Immature natural killer cell (primary cell): ENCODE measurements around the gene SNX25. TPM values are rescaled to one million over a fixed set of nuclear protein-coding genes. Genes with fewer than 3 reads are reported as not detected.

Experiments
- DNase-seq, 3 donors: peaks; one replicate each; pipeline ENCODE4 v3.0.0; 2022; ENCODE audit warnings: mixed read lengths in 1 of 3
- H3K27ac Mint-ChIP-seq, 6 donors: one replicate each; pipeline ENCODE4 v1.8.0; 2020; ENCODE audit warnings: mixed read lengths in 6 of 6, mild to moderate bottlenecking in 5 of 6, inconsistent platforms in 4 of 6, moderate library complexity in 3 of 6
- H3K27me3 Mint-ChIP-seq, 3 donors: one replicate each; pipeline ENCODE4 v1.8.0; 2020 to 2021; ENCODE audit warnings: low read depth in 3 of 3, mild to moderate bottlenecking in 3 of 3, mixed read lengths in 3 of 3, moderate library complexity in 3 of 3, inconsistent platforms in 1 of 3
- H3K36me3 Mint-ChIP-seq, 3 donors: one replicate each; pipeline ENCODE4 v1.8.0; 2020; ENCODE audit warnings: mixed read lengths in 3 of 3, inconsistent platforms in 2 of 3, mild to moderate bottlenecking in 2 of 3
- H3K4me1 Mint-ChIP-seq, 2 donors: one replicate each; pipeline ENCODE4 v1.8.0; 2020; ENCODE audit warnings: inconsistent platforms in 2 of 2, mild to moderate bottlenecking in 2 of 2, mixed read lengths in 2 of 2, moderate library complexity in 1 of 2
- H3K4me3 Mint-ChIP-seq, 5 donors: one replicate each; pipeline ENCODE4 v1.8.0; 2020; ENCODE audit warnings: mild to moderate bottlenecking in 5 of 5, mixed read lengths in 5 of 5, inconsistent platforms in 3 of 5, moderate library complexity in 3 of 5
- H3K9me3 Mint-ChIP-seq, 6 donors: one replicate each; pipeline ENCODE4 v1.8.0; 2020; ENCODE audit warnings: mild to moderate bottlenecking in 6 of 6, mixed read lengths in 6 of 6, inconsistent platforms in 4 of 6, moderate library complexity in 3 of 6
- polyA plus RNA-seq, 3 donors: library from polyadenylated mRNA; unstranded; fragments of 300-500 nt; fragmentation: Illumina TruSeq; gene quantifications; one replicate each; pipeline ENCODE4 v1.2.3, GENCODE V29; 2021

Gene SNX25
- polyA plus RNA-seq, 3 donors from 2014 or later, result 1.9 to 5.2 (median 3.3) TPM

- Mint-ChIP-seq H3K4me3 (peak overlapping the region; percentile 87 to 91 (median 89)), H3K27me3 (peaks cover 1 to 12% (median 5%) of the 10 kb centered on the region in 3 donors)
These were observed 2.2 kb downstream of the SNX25 start for GRCh38 chr4:185211641-185212040.

GRCh38 chr4:185212581-185212980 is 3.2 kb downstream of the SNX25 start:
- Mint-ChIP-seq H3K36me3 (no peaks in the 10 kb centered on the region), H3K4me3 (peak overlapping the region in 1 of 5 donors; percentile 21), H3K4me1 (peaks cover 36 to 38% of the 10 kb centered on the region in 2 donors), H3K9me3 (no peaks in the 10 kb centered on the region), H3K27me3 (peaks cover 1 to 13% (median 5%) of the 10 kb centered on the region in 3 donors), H3K27ac (peak overlapping the region in 1 of 6 donors; percentile 12)
- no peak for DNase-seq

More at GRCh38 chr4:185211641-185212040, 2.2 kb downstream of the SNX25 start:
- Mint-ChIP-seq H3K36me3 (no peaks in the 10 kb centered on the region), H3K9me3 (no peaks in the 10 kb centered on the region), H3K27ac (no peak overlapping the region), H3K4me1 (peaks cover 36 to 38% of the 10 kb centered on the region in 2 donors)
- DNase-seq, result no peak

- Mint-ChIP-seq H3K36me3 (no peaks in the 10 kb centered on the region), H3K27ac (no peak overlapping the region)
These were observed 4.5 kb downstream of the SNX25 start for GRCh38 chr4:185213877-185214276.

GRCh38 chr4:185215261-185215660 is 5.9 kb downstream of the SNX25 start:
- Mint-ChIP-seq H3K4me1 (peaks cover 30% of the 10 kb centered on the region in 2 donors), H3K4me3 (no peak overlapping the region), H3K27ac (no peak overlapping the region), H3K36me3 (no peaks in the 10 kb centered on the region), H3K9me3 (no peaks in the 10 kb centered on the region), H3K27me3 (peaks cover 0 to 10% (median 5%) of the 10 kb centered on the region in 3 donors)
- DNase-seq, result no peak

More at GRCh38 chr4:185213877-185214276, 4.5 kb downstream of the SNX25 start:
- no peak for DNase-seq
- Mint-ChIP-seq H3K4me1 (peaks cover 33% of the 10 kb centered on the region in 2 donors), H3K27me3 (peaks cover under 1 to 11% (median 5%) of the 10 kb centered on the region in 3 donors), H3K4me3 (no peak overlapping the region), H3K9me3 (no peaks in the 10 kb centered on the region)

GRCh38 chr4:185217408-185217975 is 8.1 kb downstream of the SNX25 start:
- no peak overlapping the region for H3K4me3 Mint-ChIP-seq
- no peaks in the 10 kb centered on the region for H3K9me3 Mint-ChIP-seq
- H3K36me3 Mint-ChIP-seq, result peaks cover 0 to 5% (median 0%) of the 10 kb centered on the region in 3 donors
- no peak overlapping the region for H3K27ac Mint-ChIP-seq
- H3K4me1 Mint-ChIP-seq, result peaks cover 12 to 17% of the 10 kb centered on the region in 2 donors
- peaks cover 0 to 3% (median 0%) of the 10 kb centered on the region in 3 donors for H3K27me3 Mint-ChIP-seq
- no peak for DNase-seq

- DNase-seq, result no peak
- Mint-ChIP-seq H3K9me3 (no peaks in the 10 kb centered on the region), H3K36me3 (peaks cover 0 to 5% (median 0%) of the 10 kb centered on the region in 3 donors), H3K4me3 (no peak overlapping the region), H3K27me3 (peaks cover 0 to 3% (median 2%) of the 10 kb centered on the region in 3 donors), H3K4me1 (peaks cover 6 to 9% of the 10 kb centered on the region in 2 donors), H3K27ac (no peak overlapping the region)
These were observed 8.9 kb downstream of the SNX25 start for GRCh38 chr4:185218312-185218711.

GRCh38 chr4:185219551-185220344 is 10.3 kb downstream of the SNX25 start:
- Mint-ChIP-seq H3K27me3 (peaks cover 0 to 3% (median 3%) of the 10 kb centered on the region in 3 donors), H3K9me3 (no peaks in the 10 kb centered on the region), H3K4me3 (no peak overlapping the region), H3K36me3 (peaks cover 0 to 5% (median 0%) of the 10 kb centered on the region in 3 donors), H3K4me1 (peaks cover 1 to 6% of the 10 kb centered on the region in 2 donors), H3K27ac (peak overlapping the region in 1 of 6 donors; percentile 42)
- no peak for DNase-seq

- Mint-ChIP-seq H3K4me3 (no peak overlapping the region), H3K9me3 (no peaks in the 10 kb centered on the region), H3K27me3 (peaks cover 0 to 3% (median 3%) of the 10 kb centered on the region in 3 donors), H3K36me3 (peaks cover 0 to 5% (median 0%) of the 10 kb centered on the region in 3 donors), H3K27ac (peak overlapping the region in 1 of 6 donors; percentile 10), H3K4me1 (peaks cover 4 to 10% of the 10 kb centered on the region in 2 donors)
- no peak for DNase-seq
These were observed 12.1 kb downstream of the SNX25 start for GRCh38 chr4:185221491-185221890.

- Mint-ChIP-seq H3K4me1 (peaks cover 6 to 10% of the 10 kb centered on the region in 2 donors), H3K27ac (no peak overlapping the region), H3K36me3 (peaks cover 0 to 5% (median 0%) of the 10 kb centered on the region in 3 donors), H3K4me3 (no peak overlapping the region), H3K9me3 (no peaks in the 10 kb centered on the region), H3K27me3 (peaks cover 0 to 3% (median 2%) of the 10 kb centered on the region in 3 donors)
- no peak for DNase-seq
These were observed 12.5 kb downstream of the SNX25 start for GRCh38 chr4:185221912-185222311.

GRCh38 chr4:185222598-185222997 is 13.2 kb downstream of the SNX25 start:
- H3K27me3 Mint-ChIP-seq, result peaks cover 0 to 3% (median 2%) of the 10 kb centered on the region in 3 donors
- peaks cover 0 to 5% (median 0%) of the 10 kb centered on the region in 3 donors for H3K36me3 Mint-ChIP-seq
- H3K4me3 Mint-ChIP-seq, result no peak overlapping the region
- no peak for DNase-seq
- H3K4me1 Mint-ChIP-seq, result peaks cover 6 to 10% of the 10 kb centered on the region in 2 donors
- H3K27ac Mint-ChIP-seq, result no peak overlapping the region
- no peaks in the 10 kb centered on the region for H3K9me3 Mint-ChIP-seq

- peaks cover 6 to 10% of the 10 kb centered on the region in 2 donors for H3K4me1 Mint-ChIP-seq
- H3K9me3 Mint-ChIP-seq, result no peaks in the 10 kb centered on the region
- no peak overlapping the region for H3K4me3 Mint-ChIP-seq
- H3K27me3 Mint-ChIP-seq, result peaks cover 0 to 3% (median under 1%) of the 10 kb centered on the region in 3 donors
- DNase-seq, result no peak
- H3K36me3 Mint-ChIP-seq, result peaks cover 0 to 5% (median 0%) of the 10 kb centered on the region in 3 donors
- no peak overlapping the region for H3K27ac Mint-ChIP-seq
These were observed 15.2 kb downstream of the SNX25 start for GRCh38 chr4:185224597-185224996.

GRCh38 chr4:185225940-185226339 is 16.5 kb downstream of the SNX25 start:
- no peaks in the 10 kb centered on the region for H3K9me3 Mint-ChIP-seq
- H3K4me1 Mint-ChIP-seq, result peaks cover 6 to 10% of the 10 kb centered on the region in 2 donors
- H3K36me3 Mint-ChIP-seq, result peaks cover 0 to 5% (median 0%) of the 10 kb centered on the region in 3 donors
- no peak for DNase-seq
- peaks cover 0 to 3% (median 0%) of the 10 kb centered on the region in 3 donors for H3K27me3 Mint-ChIP-seq
- H3K27ac Mint-ChIP-seq, result no peak overlapping the region
- no peak overlapping the region for H3K4me3 Mint-ChIP-seq

GRCh38 chr4:185227131-185227551 is 17.7 kb downstream of the SNX25 start:
- H3K4me1 Mint-ChIP-seq, result peaks cover 4% of the 10 kb centered on the region in 2 donors
- H3K4me3 Mint-ChIP-seq, result no peak overlapping the region
- no peak overlapping the region for H3K27ac Mint-ChIP-seq
- no peaks in the 10 kb centered on the region for H3K36me3 Mint-ChIP-seq
- H3K9me3 Mint-ChIP-seq, result no peaks in the 10 kb centered on the region
- H3K27me3 Mint-ChIP-seq, result peaks cover 0 to 3% (median under 1%) of the 10 kb centered on the region in 3 donors
- DNase-seq, result no peak
